ENCODE data around the gene PRDM10.
A peak's percentile ranks its signal among the peaks of the same experiment; 100 is the strongest.
"Not testable (repeated sequence)": the region's sequence is repeated elsewhere in the genome, so short reads cannot be mapped to it uniquely, and the experiment has no call there.

PRDM10 gene

GRCh38 chr11:130025371-130025770 is 22.7 kb upstream of the PRDM10 start:
- H3K4me1 Mint-ChIP-seq (ENCODE audit: low read depth): peaks cover 4% of the 10 kb centered on the region
- H3K9me3 Mint-ChIP-seq: no peaks in the 10 kb centered on the region
- H3K36me3 Mint-ChIP-seq (ENCODE audit: low read depth): no peaks in the 10 kb centered on the region
- H3K27me3 Mint-ChIP-seq: peaks cover 7% of the 10 kb centered on the region
- no peak overlapping the region for H3K4me3 Mint-ChIP-seq
- no peak overlapping the region for H3K27ac Mint-ChIP-seq

GRCh38 chr11:130024361-130024760 is 21.7 kb upstream of the PRDM10 start:
- H3K27ac Mint-ChIP-seq: no peak overlapping the region
- peaks cover 4% of the 10 kb centered on the region for H3K4me1 Mint-ChIP-seq (ENCODE audit: low read depth)
- peaks cover 7% of the 10 kb centered on the region for H3K27me3 Mint-ChIP-seq
- no peaks in the 10 kb centered on the region for H3K36me3 Mint-ChIP-seq (ENCODE audit: low read depth)
- H3K4me3 Mint-ChIP-seq: no peak overlapping the region
- H3K9me3 Mint-ChIP-seq: no peaks in the 10 kb centered on the region

GRCh38 chr11:130023204-130023603 is 20.6 kb upstream of the PRDM10 start:
- H3K4me3 Mint-ChIP-seq: no peak overlapping the region
- H3K36me3 Mint-ChIP-seq (ENCODE audit: low read depth): no peaks in the 10 kb centered on the region
- peaks cover 4% of the 10 kb centered on the region for H3K4me1 Mint-ChIP-seq (ENCODE audit: low read depth)
- no peaks in the 10 kb centered on the region for H3K9me3 Mint-ChIP-seq
- no peak overlapping the region for H3K27ac Mint-ChIP-seq
- peaks cover 7% of the 10 kb centered on the region for H3K27me3 Mint-ChIP-seq

GRCh38 chr11:130022799-130023198 is 20.2 kb upstream of the PRDM10 start:
- H3K27me3 Mint-ChIP-seq: peaks cover 7% of the 10 kb centered on the region

DNA sequence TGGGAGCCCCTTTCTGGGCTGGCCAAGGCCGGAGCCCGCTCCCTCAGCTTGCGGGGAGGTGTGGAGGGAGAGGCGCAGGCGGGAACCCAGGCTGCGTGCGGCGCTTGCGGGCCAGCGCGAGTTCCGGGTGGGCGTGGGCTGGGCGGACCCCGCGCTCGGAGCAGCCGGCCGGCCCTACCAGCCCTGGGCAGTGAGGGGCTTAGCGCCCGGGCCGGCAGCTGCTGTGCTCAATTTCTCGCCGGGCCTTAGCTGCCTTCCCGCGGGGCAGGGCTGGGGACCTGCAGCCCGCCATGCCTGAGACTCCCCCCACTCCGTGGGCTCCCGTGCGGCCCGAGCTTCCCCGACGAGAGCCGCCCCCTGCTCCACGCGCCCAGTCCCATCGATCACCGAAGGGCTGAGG is 19.0 kb upstream of the PRDM10 start:
- H3K9me3 Mint-ChIP-seq; H3K4me1 Mint-ChIP-seq (ENCODE audit: low read depth); H3K27ac Mint-ChIP-seq; H3K4me3 Mint-ChIP-seq; H3K27me3 Mint-ChIP-seq; H3K36me3 Mint-ChIP-seq (ENCODE audit: low read depth): not testable (repeated sequence)

More at GRCh38 chr11:130022799-130023198, 20.2 kb upstream of the PRDM10 start:
- Mint-ChIP-seq H3K36me3 (ENCODE audit: low read depth) (no peaks in the 10 kb centered on the region), H3K4me3 (no peak overlapping the region), H3K9me3 (no peaks in the 10 kb centered on the region), H3K27ac (no peak overlapping the region), H3K4me1 (ENCODE audit: low read depth) (peaks cover 4% of the 10 kb centered on the region)

GRCh38 chr11:130020323-130020722 is 17.7 kb upstream of the PRDM10 start:
- Mint-ChIP-seq H3K27me3 (peaks cover 7% of the 10 kb centered on the region), H3K4me3 (no peak overlapping the region), H3K4me1 (ENCODE audit: low read depth) (peaks cover 4% of the 10 kb centered on the region), H3K9me3 (peaks cover 4% of the 10 kb centered on the region), H3K36me3 (ENCODE audit: low read depth) (no peaks in the 10 kb centered on the region), H3K27ac (no peak overlapping the region)

GRCh38 chr11:130015846-130016245 is 13.2 kb upstream of the PRDM10 start:
- not testable (repeated sequence) for H3K27ac Mint-ChIP-seq; H3K27me3 Mint-ChIP-seq; H3K9me3 Mint-ChIP-seq; H3K4me3 Mint-ChIP-seq; H3K36me3 Mint-ChIP-seq (ENCODE audit: low read depth); H3K4me1 Mint-ChIP-seq (ENCODE audit: low read depth)

DNA sequence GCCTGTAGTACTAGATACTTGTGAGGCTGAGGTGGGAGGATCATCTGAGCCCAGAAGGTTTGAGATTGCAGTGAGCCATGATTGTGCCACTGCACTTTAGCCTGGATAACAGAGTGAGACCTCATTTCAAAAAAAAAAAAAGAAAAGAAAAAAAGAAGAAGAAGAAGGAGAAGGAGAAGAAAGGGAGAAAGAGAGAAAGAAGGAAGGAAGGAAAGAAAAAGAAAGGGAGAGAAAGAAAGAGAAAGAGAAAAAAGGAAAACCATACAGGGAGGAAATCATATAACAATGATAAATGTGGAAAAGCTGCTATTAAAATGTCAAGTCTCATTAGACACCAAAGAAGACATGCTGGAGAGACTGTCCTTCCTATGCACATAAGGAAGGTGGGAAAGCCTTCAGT is 5.7 kb upstream of the PRDM10 start:
- Mint-ChIP-seq H3K36me3 (ENCODE audit: low read depth) (no peaks in the 10 kb centered on the region), H3K9me3 (no peaks in the 10 kb centered on the region), H3K27ac (no peak overlapping the region), H3K4me1 (ENCODE audit: low read depth) (peaks cover 17% of the 10 kb centered on the region), H3K4me3 (no peak overlapping the region), H3K27me3 (peaks cover 3% of the 10 kb centered on the region)

GRCh38 chr11:130006929-130007328 is 4.3 kb upstream of the PRDM10 start:
- no peaks in the 10 kb centered on the region for H3K9me3 Mint-ChIP-seq
- peaks cover 3% of the 10 kb centered on the region for H3K27me3 Mint-ChIP-seq
- H3K27ac Mint-ChIP-seq: no peak overlapping the region
- no peaks in the 10 kb centered on the region for H3K36me3 Mint-ChIP-seq (ENCODE audit: low read depth)
- no peak overlapping the region for H3K4me3 Mint-ChIP-seq
- peaks cover 17% of the 10 kb centered on the region for H3K4me1 Mint-ChIP-seq (ENCODE audit: low read depth)

GRCh38 chr11:130003717-130004001 is 1.0 kb upstream of the PRDM10 start:
- H3K27ac Mint-ChIP-seq: peak overlapping the region; percentile 95
- peaks cover 39% of the 10 kb centered on the region for H3K4me1 Mint-ChIP-seq (ENCODE audit: low read depth)
- no peaks in the 10 kb centered on the region for H3K27me3 Mint-ChIP-seq
- no peaks in the 10 kb centered on the region for H3K9me3 Mint-ChIP-seq
- H3K36me3 Mint-ChIP-seq (ENCODE audit: low read depth): no peaks in the 10 kb centered on the region
- H3K4me3 Mint-ChIP-seq: peak overlapping the region; percentile 96

DNA sequence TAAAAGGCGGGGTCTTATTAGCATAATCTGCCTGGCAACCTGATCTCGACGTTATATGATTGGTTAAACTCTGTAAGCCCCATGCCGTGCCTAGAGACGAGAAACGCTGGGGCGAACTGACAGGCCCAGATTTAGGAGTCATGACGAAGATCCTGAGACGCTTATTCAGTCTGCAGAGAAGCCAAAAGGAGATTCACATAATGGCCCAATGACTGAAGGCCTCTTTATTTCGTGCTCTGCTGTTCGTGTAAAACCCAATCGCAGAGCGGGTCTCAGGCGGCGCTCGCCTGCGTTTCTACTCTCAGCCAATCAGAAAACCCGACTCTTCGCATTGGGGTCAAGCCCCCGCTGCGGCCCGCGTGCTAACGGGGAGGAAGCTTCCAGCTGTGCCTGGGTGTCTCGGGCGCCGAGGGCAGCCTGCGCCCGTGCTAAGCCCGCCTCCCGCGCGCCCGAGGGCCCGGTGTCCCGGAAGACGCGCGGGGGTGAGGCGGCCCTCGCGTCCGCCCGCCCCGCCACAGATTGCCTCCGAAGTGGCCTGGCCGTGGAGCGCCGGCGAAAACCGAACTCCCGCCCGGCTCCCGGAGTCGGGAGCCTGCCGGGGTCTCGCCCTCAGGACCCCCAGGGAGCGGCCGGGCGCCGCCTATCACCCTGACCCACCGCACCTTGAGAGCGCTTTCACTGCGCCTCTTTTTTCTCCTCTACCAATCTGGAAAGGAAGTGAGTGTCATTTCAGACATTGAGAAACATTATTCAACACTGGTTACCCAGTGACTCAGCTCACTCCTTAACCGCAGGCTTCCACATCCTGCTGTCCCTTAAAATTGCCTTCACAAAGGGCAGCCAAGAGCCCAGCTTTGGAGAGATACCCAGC is 446 bp upstream of the PRDM10 start:
- Mint-ChIP-seq H3K36me3 (ENCODE audit: low read depth) (no peaks in the 10 kb centered on the region), H3K27me3 (no peaks in the 10 kb centered on the region), H3K4me1 (ENCODE audit: low read depth) (peaks cover 44% of the 10 kb centered on the region), H3K9me3 (no peaks in the 10 kb centered on the region), H3K4me3 (peak overlapping the region; percentile 96), H3K27ac (peak overlapping the region; percentile 100)

DNA sequence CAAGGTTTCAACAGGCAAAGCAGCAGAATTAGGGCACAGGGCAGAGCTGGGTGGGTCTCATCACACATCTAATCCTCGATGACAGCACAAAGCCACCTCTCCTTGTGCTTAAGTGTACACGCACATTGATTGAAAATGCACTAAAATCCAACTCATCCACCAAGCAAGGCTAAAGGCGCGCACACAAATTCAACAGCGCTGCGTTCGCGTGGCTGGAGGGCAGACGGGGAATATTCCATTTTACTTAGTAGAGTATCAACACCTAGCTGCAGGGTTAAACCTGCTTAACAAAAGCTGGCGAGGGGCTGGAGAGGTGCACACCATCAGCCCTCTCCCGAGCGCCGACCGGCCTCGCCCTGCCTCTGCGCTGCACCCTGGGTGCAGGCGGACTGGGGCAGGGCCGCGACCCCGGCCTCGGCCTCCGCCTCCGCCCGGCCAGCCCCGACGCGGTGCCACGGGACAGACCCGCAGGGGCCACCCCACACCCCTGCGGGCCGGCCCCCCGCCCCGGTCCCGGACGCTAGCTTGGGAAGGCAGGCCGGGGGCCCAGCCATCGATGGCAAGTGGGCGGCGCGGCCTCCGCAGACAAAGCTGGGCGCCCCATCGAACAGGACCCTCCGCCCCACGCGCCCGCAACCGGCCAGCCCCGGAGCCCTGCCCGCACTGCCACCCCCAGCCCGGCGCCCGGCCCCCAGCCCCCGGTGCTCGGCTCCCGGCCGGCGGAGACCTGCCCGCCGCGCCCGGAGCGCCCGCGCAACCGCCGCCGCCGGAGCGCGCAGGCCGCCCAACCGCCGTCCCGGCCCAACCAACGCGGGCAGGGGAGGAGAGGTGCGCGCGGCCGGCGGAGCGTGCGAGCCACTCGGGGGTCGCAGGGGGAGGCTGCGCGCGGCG is 929 bp downstream of the PRDM10 start:
- no peaks in the 10 kb centered on the region for H3K9me3 Mint-ChIP-seq
- peaks cover 9% of the 10 kb centered on the region for H3K36me3 Mint-ChIP-seq (ENCODE audit: low read depth)
- peaks cover 46% of the 10 kb centered on the region for H3K4me1 Mint-ChIP-seq (ENCODE audit: low read depth)
- no peaks in the 10 kb centered on the region for H3K27me3 Mint-ChIP-seq
- peak overlapping the region; percentile 96 for H3K4me3 Mint-ChIP-seq
- H3K27ac Mint-ChIP-seq: peak overlapping the region; percentile 88

GRCh38 chr11:130000552-130001176 is 2.0 kb downstream of the PRDM10 start:
- Mint-ChIP-seq H3K36me3 (ENCODE audit: low read depth) (peaks cover 13% of the 10 kb centered on the region), H3K4me1 (ENCODE audit: low read depth) (peaks cover 46% of the 10 kb centered on the region), H3K27me3 (no peaks in the 10 kb centered on the region), H3K9me3 (no peaks in the 10 kb centered on the region), H3K27ac (peak overlapping the region; percentile 88), H3K4me3 (peak overlapping the region; percentile 96)

- H3K36me3 Mint-ChIP-seq (ENCODE audit: low read depth): peaks cover 18% of the 10 kb centered on the region
- H3K4me3 Mint-ChIP-seq: no peak overlapping the region
- no peak overlapping the region for H3K27ac Mint-ChIP-seq
- peaks cover 45% of the 10 kb centered on the region for H3K4me1 Mint-ChIP-seq (ENCODE audit: low read depth)
- no peaks in the 10 kb centered on the region for H3K27me3 Mint-ChIP-seq
- H3K9me3 Mint-ChIP-seq: no peaks in the 10 kb centered on the region
Observed at GRCh38 chr11:129999407-129999806, 3.2 kb downstream of the PRDM10 start.

DNA sequence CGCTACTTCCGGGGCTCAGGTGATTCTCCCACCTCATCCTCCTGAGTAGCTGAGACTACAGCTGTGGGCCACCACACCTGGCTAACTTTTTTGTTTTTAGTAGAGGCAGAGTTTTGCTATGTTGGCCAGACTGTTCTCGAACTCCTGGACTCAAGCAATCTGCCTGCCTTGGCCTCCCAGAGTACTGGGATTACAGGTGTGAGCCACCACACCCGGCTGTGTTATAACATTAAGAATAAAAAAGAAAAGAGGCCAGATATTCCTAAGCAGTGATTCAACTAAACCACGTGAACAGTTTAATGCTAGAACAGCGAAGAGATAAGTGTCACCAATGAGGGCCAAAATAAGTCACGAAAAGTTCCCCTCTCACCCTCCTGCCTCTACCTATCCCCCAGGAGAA is 3.7 kb downstream of the PRDM10 start:
- Mint-ChIP-seq H3K27ac (no peak overlapping the region), H3K4me3 (no peak overlapping the region), H3K9me3 (no peaks in the 10 kb centered on the region), H3K36me3 (ENCODE audit: low read depth) (peaks cover 18% of the 10 kb centered on the region), H3K4me1 (ENCODE audit: low read depth) (peaks cover 40% of the 10 kb centered on the region), H3K27me3 (no peaks in the 10 kb centered on the region)

Data from stimulated activated naive CD8-positive, alpha-beta T cell treated with anti-CD3 and anti-CD28 coated beads, Interleukin-15, Interleukin-2, amounts not matched to agents 100 ng/mL and 50 ng/mL, for 24 hours (primary cell).